Measurements from ENCODE around the gene CACHD1. TPM values are rescaled to one million over a fixed set of nuclear protein-coding genes. Genes with fewer than 3 reads are reported as not detected.

The CACHD1 gene
- total RNA-seq, 1 experiment from 2014 or later, result 29.9 TPM

DNA sequence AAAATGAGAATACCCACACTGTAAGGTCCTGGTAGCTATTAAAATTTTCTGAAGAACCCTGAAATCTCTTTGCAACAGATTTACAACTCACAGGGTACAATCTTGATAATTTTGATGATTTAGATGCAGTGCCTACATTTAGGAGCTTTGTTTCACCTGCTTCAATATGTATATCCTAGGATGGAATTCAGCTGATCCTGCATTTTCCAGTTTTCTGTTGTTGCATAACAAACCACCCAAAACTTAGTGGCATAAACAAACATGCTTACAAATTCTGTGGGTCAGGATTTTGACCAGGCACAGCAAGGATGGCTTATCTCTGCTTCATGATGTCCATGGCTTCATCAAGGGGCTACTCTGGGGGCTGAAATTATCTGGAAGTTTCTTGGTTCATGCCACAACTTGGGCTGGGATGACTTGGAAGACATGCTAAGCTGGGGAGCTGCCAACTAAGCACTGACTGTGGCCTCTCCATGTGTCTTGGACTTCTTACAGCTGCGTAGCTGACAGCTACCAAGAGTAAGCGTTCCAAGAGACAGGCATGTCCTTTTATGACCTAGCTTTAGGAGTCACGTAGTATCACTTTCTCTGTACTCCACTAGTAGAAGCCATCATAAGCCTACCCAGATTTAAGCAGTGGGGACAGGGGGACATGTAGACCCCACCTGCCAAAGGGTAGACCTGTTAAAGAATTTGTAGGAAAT is 108.5 kb downstream of the CACHD1 start:
- ChIA-PET POLR2A (no interaction called here), CTCF (no interaction called here)
- no peak for TF ChIP-seq SIN3A (IDR thresholded peaks at IDR 0.05; ENCODE audit: borderline replicate concordance, insufficient read depth, low read depth, low read length)
- TF ChIP-seq REST (IDR thresholded peaks at IDR 0.05; ENCODE audit: insufficient read depth in 1 of 2, low read depth in 2 of 2, low read length in 1 of 2), result no peak
- TF ChIP-seq TCF7L2 (IDR thresholded peaks at IDR 0.05; ENCODE audit: low read depth, low read length), result no peak
- TF ChIP-seq POLR2AphosphoS5 (IDR thresholded peaks at IDR 0.05; ENCODE audit: low read depth, low read length), result no peak
- no peak for TF ChIP-seq CTCF (IDR thresholded peaks at IDR 0.05)
- H3K4me3 ChIP-seq (ENCODE audit: low read depth in 2 of 2, low read length in 2 of 2), result no peak overlapping the region
- no TSS peak for BruUV-seq (replicated peaks)
- no peaks in the 10 kb centered on the region for H3K27me3 ChIP-seq (ENCODE audit: control insufficient read depth, insufficient read depth, low read length)
- in situ Hi-C loops (cut with HindIII; ENCODE audit: low pct_unique_long_range_greater_than_20kb, low sequenced_read_pairs) (no loop called here), intact Hi-C loops (cut with micrococcal nuclease; ENCODE audit: unreplicated experiment) (no loop called here)
- no peak overlapping the region for H3K27ac ChIP-seq (ENCODE audit: low read length)
- no peak for ATAC-seq
- H3K4me1 ChIP-seq (ENCODE audit: control insufficient read depth, insufficient read depth, low read length), result no peaks in the 10 kb centered on the region
- DNase-seq (ENCODE audit: low read depth, low spot score), result no peak
- no peaks in the 10 kb centered on the region for H3K36me3 ChIP-seq (ENCODE audit: control insufficient read depth, insufficient read depth, low read length)
- no peaks in the 10 kb centered on the region for H3K9me3 ChIP-seq (ENCODE audit: control insufficient read depth, insufficient read depth, low read depth, low read length)

DNA sequence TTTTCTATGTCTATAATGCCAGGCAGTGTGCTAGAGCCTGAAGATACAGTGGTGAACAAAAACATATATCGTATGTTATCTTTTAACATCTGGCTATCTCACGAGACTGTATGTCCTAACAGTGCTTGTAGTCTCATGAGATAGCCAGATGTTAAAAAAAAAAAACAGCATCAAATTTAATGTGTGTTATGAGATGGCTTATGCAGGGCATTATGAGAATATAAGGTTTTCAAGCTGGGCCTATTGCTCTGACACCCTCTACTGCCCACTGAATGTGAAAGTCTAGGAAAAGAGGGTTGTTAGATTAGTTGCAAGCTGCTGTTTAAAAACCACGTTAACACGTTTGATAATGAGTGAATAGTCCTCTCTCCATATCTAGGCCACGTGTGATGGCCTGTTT is 109.8 kb downstream of the CACHD1 start:
- in situ Hi-C loops (cut with HindIII; ENCODE audit: low pct_unique_long_range_greater_than_20kb, low sequenced_read_pairs) (no loop called here), intact Hi-C loops (cut with micrococcal nuclease; ENCODE audit: unreplicated experiment) (no loop called here)
- ATAC-seq, result no peak
- POLR2A ChIA-PET, result no interaction called here
- no TSS peak for BruUV-seq (replicated peaks)
- no peak for DNase-seq (ENCODE audit: low read depth, low spot score)
- TF ChIP-seq SIN3A (IDR thresholded peaks at IDR 0.05; ENCODE audit: borderline replicate concordance, insufficient read depth, low read depth, low read length), result no peak
- no peak for TF ChIP-seq TCF7L2 (IDR thresholded peaks at IDR 0.05; ENCODE audit: low read depth, low read length)
- no peak for TF ChIP-seq POLR2AphosphoS5 (IDR thresholded peaks at IDR 0.05; ENCODE audit: low read depth, low read length)
- TF ChIP-seq CTCF (IDR thresholded peaks at IDR 0.05), result no peak
- TF ChIP-seq REST (IDR thresholded peaks at IDR 0.05; ENCODE audit: insufficient read depth in 1 of 2, low read depth in 2 of 2, low read length in 1 of 2), result no peak
- Histone ChIP-seq H3K9me3 (ENCODE audit: control insufficient read depth, insufficient read depth, low read depth, low read length) (no peaks in the 10 kb centered on the region), H3K27me3 (ENCODE audit: control insufficient read depth, insufficient read depth, low read length) (no peaks in the 10 kb centered on the region), H3K27ac (ENCODE audit: low read length) (no peak overlapping the region), H3K4me1 (ENCODE audit: control insufficient read depth, insufficient read depth, low read length) (no peaks in the 10 kb centered on the region), H3K4me3 (ENCODE audit: low read depth in 2 of 2, low read length in 2 of 2) (no peak overlapping the region), H3K36me3 (ENCODE audit: control insufficient read depth, insufficient read depth, low read length) (no peaks in the 10 kb centered on the region)
- CTCF ChIA-PET, result no interaction called here
